ENCODE data around the gene TCTA.

DNA sequence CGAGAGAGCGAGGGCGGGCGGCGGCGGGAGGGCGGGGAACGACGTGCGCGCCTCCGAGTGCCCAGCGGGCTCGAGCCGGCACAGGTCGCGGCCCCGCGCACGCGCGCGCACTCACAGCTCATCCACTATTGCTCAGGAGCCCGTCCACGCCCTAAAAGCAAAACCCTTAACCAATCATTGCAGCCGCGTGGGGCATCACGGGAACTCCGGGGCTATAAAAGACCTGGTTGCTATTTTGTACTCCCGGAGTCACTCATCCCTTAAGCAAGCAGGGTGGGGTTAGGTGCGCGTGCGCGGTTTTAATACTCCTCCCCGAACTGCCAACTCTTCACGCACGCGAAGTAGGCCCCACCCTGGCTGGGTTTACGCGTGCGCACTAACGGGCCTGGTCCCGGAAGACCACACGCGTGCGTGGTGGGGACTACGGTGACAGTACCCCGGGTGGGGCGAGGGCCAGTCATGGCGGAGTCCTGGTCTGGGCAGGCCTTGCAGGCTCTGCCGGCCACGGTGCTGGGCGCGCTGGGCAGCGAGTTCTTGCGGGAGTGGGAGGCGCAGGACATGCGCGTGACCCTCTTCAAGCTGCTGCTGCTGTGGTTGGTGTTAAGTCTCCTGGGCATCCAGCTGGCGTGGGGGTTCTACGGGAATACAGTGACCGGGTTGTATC is at the start of gene TCTA, which contains the start of gene RHOA:
- TF ChIP-seq EZH2 (IDR thresholded peaks at IDR 0.05; ENCODE audit: borderline replicate concordance, low read depth, low read length, severe bottlenecking): no peak
- TF ChIP-seq, protein P1, sequence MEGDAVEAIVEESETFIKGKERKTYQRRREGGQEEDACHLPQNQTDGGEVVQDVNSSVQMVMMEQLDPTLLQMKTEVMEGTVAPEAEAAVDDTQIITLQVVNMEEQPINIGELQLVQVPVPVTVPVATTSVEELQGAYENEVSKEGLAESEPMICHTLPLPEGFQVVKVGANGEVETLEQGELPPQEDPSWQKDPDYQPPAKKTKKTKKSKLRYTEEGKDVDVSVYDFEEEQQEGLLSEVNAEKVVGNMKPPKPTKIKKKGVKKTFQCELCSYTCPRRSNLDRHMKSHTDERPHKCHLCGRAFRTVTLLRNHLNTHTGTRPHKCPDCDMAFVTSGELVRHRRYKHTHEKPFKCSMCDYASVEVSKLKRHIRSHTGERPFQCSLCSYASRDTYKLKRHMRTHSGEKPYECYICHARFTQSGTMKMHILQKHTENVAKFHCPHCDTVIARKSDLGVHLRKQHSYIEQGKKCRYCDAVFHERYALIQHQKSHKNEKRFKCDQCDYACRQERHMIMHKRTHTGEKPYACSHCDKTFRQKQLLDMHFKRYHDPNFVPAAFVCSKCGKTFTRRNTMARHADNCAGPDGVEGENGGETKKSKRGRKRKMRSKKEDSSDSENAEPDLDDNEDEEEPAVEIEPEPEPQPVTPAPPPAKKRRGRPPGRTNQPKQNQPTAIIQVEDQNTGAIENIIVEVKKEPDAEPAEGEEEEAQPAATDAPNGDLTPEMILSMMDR (IDR thresholded peaks at IDR 0.05; ENCODE audit: borderline replicate concordance, extremely low read depth, low read length, poor library complexity, severe bottlenecking): no peak

All from DND-41 (cell line).